ENCODE measurements around the gene TMEM190. TPM values are rescaled to one million over a fixed set of nuclear protein-coding genes. Genes with fewer than 3 reads are reported as not detected.

The TMEM190 gene
- total and polyA plus RNA-seq, 10 of the 15 experiments (the other 5 are each of a cell fraction or from before 2014, with no cell fraction given), result not detected

- WGBS (ENCODE audit: insufficient coverage, insufficient replicate concordance, low lambda C conversion rate, missing lambda C conversion rate), result 39% methylated on average over 35 of the region's 38 CpGs
- FAIRE-seq (no peak), DNase-seq (ENCODE audit: low read depth, low spot score) (no peak), ATAC-seq (no peak)
- Histone ChIP-seq H3K9me3 (replicated peaks; ENCODE audit: control insufficient read depth, insufficient read depth, low read length) (no peaks in the 10 kb centered on the region), H3K4me2 (ENCODE audit: control insufficient read depth, insufficient read depth) (no peak overlapping the region), H3K4me3 (no peak overlapping the region), H3K36me3 (ENCODE audit: control insufficient read depth in 2 of 2, insufficient read depth in 2 of 2, low read length in 1 of 2) (no peaks in the 10 kb centered on the region), H3K27ac (ENCODE audit: control insufficient read depth, insufficient read depth) (no peak overlapping the region), H3K79me2 (ENCODE audit: control insufficient read depth, insufficient read depth, low read length) (no peaks in the 10 kb centered on the region), H3K4me1 (ENCODE audit: control insufficient read depth, insufficient read depth, low read length) (no peaks in the 10 kb centered on the region), H2AFZ (ENCODE audit: control insufficient read depth, low read depth, low read length) (no peak overlapping the region), H3K27me3 (replicated peaks in 1 of 2; ENCODE audit: control insufficient read depth in 2 of 2, insufficient read depth in 2 of 2, low read length in 1 of 2) (no peaks in the 10 kb centered on the region; a peak in 1 of 4 replicates), H4K20me1 (ENCODE audit: control insufficient read depth, insufficient read depth) (no peaks in the 10 kb centered on the region), H3K9ac (ENCODE audit: control insufficient read depth, insufficient read depth, low read length) (no peak overlapping the region)
- ChIA-PET POLR2A (no interaction called here), CTCF (no interaction called here), SMC1A (ENCODE audit: uncharacterized antibody, unreplicated experiment) (no interaction called here), RAD21 (ENCODE audit: unreplicated experiment) (no interaction called here)
- TF ChIP-seq ZNF217 (IDR thresholded peaks at IDR 0.05) (no peak), ZNF622 (IDR thresholded peaks at IDR 0.05) (no peak), CBX5 (IDR thresholded peaks at IDR 0.05; ENCODE audit: low read depth) (no peak), RAD51 (IDR thresholded peaks at IDR 0.05) (no peak), ZNF384 (IDR thresholded peaks at IDR 0.05; ENCODE audit: borderline replicate concordance, low read depth, low read length) (no peak), BHLHE40 (IDR thresholded peaks at IDR 0.05; ENCODE audit: borderline replicate concordance in 1 of 2, low read depth in 2 of 2, low read length in 1 of 2) (no peak), FOXM1 (IDR thresholded peaks at IDR 0.05; ENCODE audit: low read depth, low read length) (no peak), SMAD1 (IDR thresholded peaks at IDR 0.05; ENCODE audit: low read depth, partially characterized antibody) (no peak), NFIC (IDR thresholded peaks at IDR 0.05; ENCODE audit: low read depth, low read length) (no peak), ZBTB40 (IDR thresholded peaks at IDR 0.05; ENCODE audit: borderline replicate concordance) (no peak), IRF5 (IDR thresholded peaks at IDR 0.05; ENCODE audit: borderline replicate concordance) (no peak), CHD4 (IDR thresholded peaks at IDR 0.05) (no peak), BCL11A (IDR thresholded peaks at IDR 0.05; ENCODE audit: low read depth, low read length) (no peak), IKZF2 (IDR thresholded peaks at IDR 0.05) (no peak)
- TF ChIP-seq, protein P1, sequence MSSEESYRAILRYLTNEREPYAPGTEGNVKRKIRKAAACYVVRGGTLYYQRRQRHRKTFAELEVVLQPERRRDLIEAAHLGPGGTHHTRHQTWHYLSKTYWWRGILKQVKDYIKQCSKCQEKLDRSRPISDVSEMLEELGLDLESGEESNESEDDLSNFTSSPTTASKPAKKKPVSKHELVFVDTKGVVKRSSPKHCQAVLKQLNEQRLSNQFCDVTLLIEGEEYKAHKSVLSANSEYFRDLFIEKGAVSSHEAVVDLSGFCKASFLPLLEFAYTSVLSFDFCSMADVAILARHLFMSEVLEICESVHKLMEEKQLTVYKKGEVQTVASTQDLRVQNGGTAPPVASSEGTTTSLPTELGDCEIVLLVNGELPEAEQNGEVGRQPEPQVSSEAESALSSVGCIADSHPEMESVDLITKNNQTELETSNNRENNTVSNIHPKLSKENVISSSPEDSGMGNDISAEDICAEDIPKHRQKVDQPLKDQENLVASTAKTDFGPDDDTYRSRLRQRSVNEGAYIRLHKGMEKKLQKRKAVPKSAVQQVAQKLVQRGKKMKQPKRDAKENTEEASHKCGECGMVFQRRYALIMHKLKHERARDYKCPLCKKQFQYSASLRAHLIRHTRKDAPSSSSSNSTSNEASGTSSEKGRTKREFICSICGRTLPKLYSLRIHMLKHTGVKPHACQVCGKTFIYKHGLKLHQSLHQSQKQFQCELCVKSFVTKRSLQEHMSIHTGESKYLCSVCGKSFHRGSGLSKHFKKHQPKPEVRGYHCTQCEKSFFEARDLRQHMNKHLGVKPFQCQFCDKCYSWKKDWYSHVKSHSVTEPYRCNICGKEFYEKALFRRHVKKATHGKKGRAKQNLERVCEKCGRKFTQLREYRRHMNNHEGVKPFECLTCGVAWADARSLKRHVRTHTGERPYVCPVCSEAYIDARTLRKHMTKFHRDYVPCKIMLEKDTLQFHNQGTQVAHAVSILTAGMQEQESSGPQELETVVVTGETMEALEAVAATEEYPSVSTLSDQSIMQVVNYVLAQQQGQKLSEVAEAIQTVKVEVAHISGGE (CRISPR knock-in tag; IDR thresholded peaks at IDR 0.05), result no peak
- BruUV-seq (replicated peaks), result no TSS peak
- in situ Hi-C loops (cut with MboI) (no loop called here), intact Hi-C loops (cut with micrococcal nuclease; ENCODE audit: unreplicated experiment) (no loop called here)
Observed at GRCh38 chr19:55362174-55362989, 14.2 kb upstream of the TMEM190 start.

Measured in GM12878 (cell line).